Neural cell (in vitro differentiated cells): ENCODE measurements around the gene ATG7. TPM values are rescaled to one million over a fixed set of nuclear protein-coding genes. Genes with fewer than 3 reads are reported as not detected.

ENCODE experiments used
- H2AFZ ChIP-seq: fragments of 200-600, 300-800 bp; sonication (generic), shearing (Covaris generic); 2 replicates; pipeline ENCODE4 v1.6.0; 2014; ENCODE audit warnings: low read depth, mild to moderate bottlenecking, antibody characterized with exemption, low read length, moderate library complexity
- H3F3A ChIP-seq: fragments of 200-600 bp; shearing (Covaris generic); 2 replicates; pipeline ENCODE4 v1.6.1; 2016; ENCODE audit warnings: mild to moderate bottlenecking, moderate library complexity, mixed read lengths, antibody characterized with exemption, low read length; ENCODE audit not compliant: insufficient read depth, poor library complexity, severe bottlenecking
- H3K27ac ChIP-seq: fragments of 200-600, 300-800 bp; sonication (generic), shearing (Covaris generic); 2 replicates; pipeline ENCODE4 v1.5.1; 2014; ENCODE audit warnings: mild to moderate bottlenecking, low read length, moderate library complexity
- H3K27me3 ChIP-seq: fragments of 300-800, 200-600 bp; sonication (generic), shearing (Covaris generic); 2 replicates; pipeline ENCODE4 v1.6.0; 2014; ENCODE audit warnings: mild to moderate bottlenecking, low read depth, low read length, moderate library complexity; ENCODE audit not compliant: insufficient read depth
- H3K36me3 ChIP-seq: fragments of 300-800, 200-600 bp; sonication (generic), shearing (Covaris generic); 2 replicates; pipeline ENCODE4 v1.5.1; 2014; ENCODE audit warnings: mild to moderate bottlenecking, antibody characterized with exemption, low read length, moderate library complexity; ENCODE audit not compliant: insufficient read depth
- H3K4me2 ChIP-seq: fragments of 300-800, 200-600 bp; sonication (generic), shearing (Covaris generic); 2 replicates; pipeline ENCODE4 v1.6.0; 2014; ENCODE audit warnings: mild to moderate bottlenecking, low read length
- H3K4me3 ChIP-seq: fragments of 300-800, 200-600 bp; sonication (generic), shearing (Covaris generic); 2 replicates; pipeline ENCODE4 v1.5.1; 2014; ENCODE audit warnings: mild to moderate bottlenecking, low read length, moderate library complexity
- H3K79me2 ChIP-seq: fragments of 200-600 bp; shearing (Covaris generic); replicated peaks from 2 replicates; pipeline ENCODE4 v1.6.0; 2014; ENCODE audit warnings: mild to moderate bottlenecking, low read length, moderate library complexity; ENCODE audit not compliant: insufficient read depth
- H3K9ac ChIP-seq: fragments of 300-800, 200-600 bp; sonication (generic), shearing (Covaris generic); 2 replicates; pipeline ENCODE4 v1.6.1; 2016; ENCODE audit warnings: mild to moderate bottlenecking, low read length, mixed read lengths
- H3K9me2 ChIP-seq: fragments of 200-600 bp; shearing (Covaris generic); 2 replicates; pipeline ENCODE4 v1.6.1; 2016; ENCODE audit warnings: mild to moderate bottlenecking, low read length, mixed read lengths; ENCODE audit not compliant: insufficient read depth
- H3K9me3 ChIP-seq: fragments of 200-600, 300-800 bp; sonication (generic), shearing (Covaris generic); 2 replicates; pipeline ENCODE4 v1.6.1; 2016; ENCODE audit warnings: mild to moderate bottlenecking, mixed run types, low read length, moderate library complexity, mixed read lengths
- H4K20me1 ChIP-seq: fragments of 200-600 bp; shearing (Covaris generic); 2 replicates; pipeline ENCODE4 v1.6.1; 2016; ENCODE audit warnings: mild to moderate bottlenecking, mixed run types; ENCODE audit not compliant: insufficient read depth
- EP300 ChIP-seq: fragments of 450-650 bp; conservative IDR thresholded peaks from 2 replicates; pipeline ENCODE4 v1.6.1; 2014; ENCODE audit warnings: antibody characterized with exemption, mild to moderate bottlenecking, moderate library complexity; ENCODE audit not compliant: poor library complexity, severe bottlenecking
- MXI1 ChIP-seq: fragments of 450-650 bp; conservative IDR thresholded peaks from 2 replicates; pipeline ENCODE4 v1.6.1; 2014; ENCODE audit warnings: antibody characterized with exemption, mild to moderate bottlenecking; ENCODE audit not compliant: poor library complexity, severe bottlenecking
- POLR2AphosphoS5 ChIP-seq: IDR thresholded peaks from 2 replicates; pipeline ENCODE4 v1.6.1; 2012
- SMC3 ChIP-seq: fragments of 450-650 bp; conservative IDR thresholded peaks from 2 replicates; pipeline ENCODE4 v1.6.1; 2014; ENCODE audit warnings: antibody characterized with exemption, mild to moderate bottlenecking, moderate library complexity; ENCODE audit not compliant: poor library complexity
- TAF1 ChIP-seq: IDR thresholded peaks from 2 replicates; pipeline ENCODE4 v1.6.1; 2012; ENCODE audit warnings: low read depth
- polyA plus RNA-seq: library from polyadenylated mRNA; depleted of rRNA; stranded (reverse); fragments of >200 nt; gene quantifications from 2 replicates; pipeline ENCODE4 v1.2.3, GENCODE V29; 2014
- TF ChIP-seq, protein P1 (sequence below): fragments of 450-650 bp; IDR thresholded peaks from 2 replicates; pipeline ENCODE4 v1.5.1; 2014; ENCODE audit warnings: antibody characterized with exemption, mild to moderate bottlenecking, moderate library complexity; ENCODE audit not compliant: poor library complexity, severe bottlenecking
- TF ChIP-seq, protein P2 (sequence below): IDR thresholded peaks from 2 replicates; pipeline ENCODE4 v1.6.1; 2012; ENCODE audit warnings: borderline replicate concordance

Gene ATG7
- polyA plus RNA-seq, 1 donor from 2014 or later = 28.8 TPM

DNA sequence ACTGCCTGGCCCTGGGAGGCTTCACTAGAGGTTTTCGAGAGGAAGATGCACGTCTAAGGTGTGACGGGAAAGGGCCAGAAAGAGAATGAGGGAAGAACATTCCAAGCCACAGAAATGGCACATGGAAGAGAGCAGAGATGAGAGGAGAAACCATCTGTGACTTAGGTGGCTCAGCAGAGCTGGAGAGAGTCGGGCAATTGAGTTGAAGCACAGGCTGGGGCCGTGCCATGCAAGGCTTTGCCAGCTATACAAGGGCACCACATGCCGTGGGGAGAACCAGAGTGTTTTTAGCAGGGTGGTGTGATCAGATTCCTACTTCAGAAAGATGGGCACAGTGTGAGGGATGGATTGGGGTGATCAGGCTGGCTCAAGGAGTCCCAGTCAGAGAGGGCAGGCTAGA lies 245.4 kb downstream of the ATG7 start:
- H3K79me2 ChIP-seq = no peaks in the 10 kb centered on the region
- no peak overlapping the region for H3K9ac ChIP-seq
- no peak overlapping the region for H3K4me3 ChIP-seq
- no peaks in the 10 kb centered on the region for H3K9me2 ChIP-seq
- no peaks in the 10 kb centered on the region for H3K36me3 ChIP-seq
- no peaks in the 10 kb centered on the region for H3K9me3 ChIP-seq
- H3K27me3 ChIP-seq = no peaks in the 10 kb centered on the region
- no peak overlapping the region for H2AFZ ChIP-seq
- no peak overlapping the region for H3K4me2 ChIP-seq
- no peak overlapping the region for H3K27ac ChIP-seq
- TF ChIP-seq SMC3 (no peak), TAF1 (no peak), POLR2AphosphoS5 (no peak), MXI1 (no peak), EP300 (no peak)
- TF ChIP-seq, protein P1, sequence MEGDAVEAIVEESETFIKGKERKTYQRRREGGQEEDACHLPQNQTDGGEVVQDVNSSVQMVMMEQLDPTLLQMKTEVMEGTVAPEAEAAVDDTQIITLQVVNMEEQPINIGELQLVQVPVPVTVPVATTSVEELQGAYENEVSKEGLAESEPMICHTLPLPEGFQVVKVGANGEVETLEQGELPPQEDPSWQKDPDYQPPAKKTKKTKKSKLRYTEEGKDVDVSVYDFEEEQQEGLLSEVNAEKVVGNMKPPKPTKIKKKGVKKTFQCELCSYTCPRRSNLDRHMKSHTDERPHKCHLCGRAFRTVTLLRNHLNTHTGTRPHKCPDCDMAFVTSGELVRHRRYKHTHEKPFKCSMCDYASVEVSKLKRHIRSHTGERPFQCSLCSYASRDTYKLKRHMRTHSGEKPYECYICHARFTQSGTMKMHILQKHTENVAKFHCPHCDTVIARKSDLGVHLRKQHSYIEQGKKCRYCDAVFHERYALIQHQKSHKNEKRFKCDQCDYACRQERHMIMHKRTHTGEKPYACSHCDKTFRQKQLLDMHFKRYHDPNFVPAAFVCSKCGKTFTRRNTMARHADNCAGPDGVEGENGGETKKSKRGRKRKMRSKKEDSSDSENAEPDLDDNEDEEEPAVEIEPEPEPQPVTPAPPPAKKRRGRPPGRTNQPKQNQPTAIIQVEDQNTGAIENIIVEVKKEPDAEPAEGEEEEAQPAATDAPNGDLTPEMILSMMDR = no peak
- TF ChIP-seq, protein P2, sequence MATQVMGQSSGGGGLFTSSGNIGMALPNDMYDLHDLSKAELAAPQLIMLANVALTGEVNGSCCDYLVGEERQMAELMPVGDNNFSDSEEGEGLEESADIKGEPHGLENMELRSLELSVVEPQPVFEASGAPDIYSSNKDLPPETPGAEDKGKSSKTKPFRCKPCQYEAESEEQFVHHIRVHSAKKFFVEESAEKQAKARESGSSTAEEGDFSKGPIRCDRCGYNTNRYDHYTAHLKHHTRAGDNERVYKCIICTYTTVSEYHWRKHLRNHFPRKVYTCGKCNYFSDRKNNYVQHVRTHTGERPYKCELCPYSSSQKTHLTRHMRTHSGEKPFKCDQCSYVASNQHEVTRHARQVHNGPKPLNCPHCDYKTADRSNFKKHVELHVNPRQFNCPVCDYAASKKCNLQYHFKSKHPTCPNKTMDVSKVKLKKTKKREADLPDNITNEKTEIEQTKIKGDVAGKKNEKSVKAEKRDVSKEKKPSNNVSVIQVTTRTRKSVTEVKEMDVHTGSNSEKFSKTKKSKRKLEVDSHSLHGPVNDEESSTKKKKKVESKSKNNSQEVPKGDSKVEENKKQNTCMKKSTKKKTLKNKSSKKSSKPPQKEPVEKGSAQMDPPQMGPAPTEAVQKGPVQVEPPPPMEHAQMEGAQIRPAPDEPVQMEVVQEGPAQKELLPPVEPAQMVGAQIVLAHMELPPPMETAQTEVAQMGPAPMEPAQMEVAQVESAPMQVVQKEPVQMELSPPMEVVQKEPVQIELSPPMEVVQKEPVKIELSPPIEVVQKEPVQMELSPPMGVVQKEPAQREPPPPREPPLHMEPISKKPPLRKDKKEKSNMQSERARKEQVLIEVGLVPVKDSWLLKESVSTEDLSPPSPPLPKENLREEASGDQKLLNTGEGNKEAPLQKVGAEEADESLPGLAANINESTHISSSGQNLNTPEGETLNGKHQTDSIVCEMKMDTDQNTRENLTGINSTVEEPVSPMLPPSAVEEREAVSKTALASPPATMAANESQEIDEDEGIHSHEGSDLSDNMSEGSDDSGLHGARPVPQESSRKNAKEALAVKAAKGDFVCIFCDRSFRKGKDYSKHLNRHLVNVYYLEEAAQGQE = no peak
- H4K20me1 ChIP-seq = no peaks in the 10 kb centered on the region
- H3F3A ChIP-seq = no peaks in the 10 kb centered on the region

DNA sequence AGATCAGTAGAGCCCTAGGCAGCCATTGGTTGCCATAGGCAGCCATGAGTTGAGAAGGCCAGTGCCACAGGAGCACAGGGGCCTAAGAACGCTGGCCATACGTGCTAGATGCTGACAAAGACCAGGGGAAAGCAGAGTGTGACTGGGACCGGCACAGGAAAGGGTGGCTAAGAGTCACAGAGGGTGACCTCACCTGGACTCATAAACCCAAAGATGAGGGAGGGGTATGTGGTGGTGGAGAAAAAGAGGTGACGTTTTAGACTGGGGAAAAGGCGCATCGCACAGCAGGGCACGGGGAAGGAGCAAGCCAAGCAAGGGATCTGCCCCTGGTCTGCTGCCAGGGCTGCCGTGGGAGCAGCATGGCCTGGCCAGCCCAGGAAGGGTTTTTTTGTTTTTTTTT lies 249.0 kb downstream of the ATG7 start:
- Histone ChIP-seq H3K27me3 (no peaks in the 10 kb centered on the region), H3K9ac (no peak overlapping the region), H3K4me3 (no peak overlapping the region), H3K36me3 (no peaks in the 10 kb centered on the region), H2AFZ (no peak overlapping the region), H3F3A (no peaks in the 10 kb centered on the region), H3K9me2 (no peaks in the 10 kb centered on the region), H4K20me1 (no peaks in the 10 kb centered on the region), H3K9me3 (no peaks in the 10 kb centered on the region), H3K27ac (no peak overlapping the region), H3K4me2 (no peak overlapping the region), H3K79me2 (no peaks in the 10 kb centered on the region)
- TF ChIP-seq, protein P2 = no peak
